Keratinocyte (primary cell): ENCODE data around the gene ABHD2. TPM values are rescaled to one million over a fixed set of nuclear protein-coding genes. Genes with fewer than 3 reads are reported as not detected.

Experiments
- DNase-seq: peaks from one replicate; pipeline ENCODE4 v3.0.0-alpha.2; 2011; ENCODE audit warnings: low read depth, missing footprints, low spot score
- FAIRE-seq: peaks from 2 replicates; lab custom pipeline; 2011; peaks lifted over from hg19 to GRCh38; lab: Jason Lieb, UNC
- H2AFZ ChIP-seq: 2 replicates; pipeline ENCODE4 v1.6.0; 2012; ENCODE audit warnings: low read length, control low read depth, inconsistent platforms; ENCODE audit not compliant: control insufficient read depth
- H3K27ac ChIP-seq: 2 replicates; pipeline ENCODE4 v1.5.1; 2011; ENCODE audit warnings: low read length; ENCODE audit not compliant: control insufficient read depth, insufficient read depth
- H3K27me3 ChIP-seq: 3 replicates; pipeline ENCODE4 v1.6.0; 2011; ENCODE audit warnings: low read length; ENCODE audit not compliant: control insufficient read depth, insufficient read depth; ENCODE audit errors: extremely low read depth
- H3K36me3 ChIP-seq, 2 experiments: 2 replicates in 1 of 2; 3 replicates in 1 of 2; pipeline ENCODE4 v1.5.1; 2011; ENCODE audit warnings: low read length in 2 of 2, mild to moderate bottlenecking in 1 of 2; ENCODE audit not compliant: control insufficient read depth in 2 of 2, insufficient read depth in 2 of 2; ENCODE audit errors: extremely low read depth in 1 of 2
- H3K4me1 ChIP-seq: 3 replicates; pipeline ENCODE4 v1.5.1; 2011; ENCODE audit warnings: low read length; ENCODE audit not compliant: control insufficient read depth, insufficient read depth; ENCODE audit errors: extremely low read depth
- H3K4me2 ChIP-seq: 3 replicates; pipeline ENCODE4 v1.6.0; 2011; ENCODE audit warnings: low read depth, low read length; ENCODE audit not compliant: control insufficient read depth, insufficient read depth; ENCODE audit errors: extremely low read depth
- H3K4me3 ChIP-seq, 3 experiments: fragments of 200-600 bp in 1 of 3; sonication (generic) in 1 of 3; 2 replicates in 2 of 3; 3 replicates in 1 of 3; pipeline ENCODE4 v1.5.1; 2011 to 2016; ENCODE audit warnings: low read length in 3 of 3, mild to moderate bottlenecking in 3 of 3, control low read depth in 2 of 3, inconsistent platforms in 1 of 3, low read depth in 1 of 3, mixed read lengths in 1 of 3, mixed run types in 1 of 3, moderate library complexity in 1 of 3; ENCODE audit not compliant: control insufficient read depth in 2 of 3, insufficient read depth in 2 of 3; ENCODE audit errors: extremely low read depth in 1 of 3
- H3K79me2 ChIP-seq: 2 replicates; pipeline ENCODE4 v1.6.0; 2012; ENCODE audit warnings: low read length; ENCODE audit not compliant: control insufficient read depth, insufficient read depth
- H3K9ac ChIP-seq: 3 replicates; pipeline ENCODE4 v1.6.0; 2011; ENCODE audit warnings: low read length; ENCODE audit not compliant: control insufficient read depth, insufficient read depth; ENCODE audit errors: extremely low read depth
- H3K9me1 ChIP-seq: 3 replicates; pipeline ENCODE4 v1.6.0; 2011; ENCODE audit warnings: low read length; ENCODE audit not compliant: control insufficient read depth, insufficient read depth; ENCODE audit errors: extremely low read depth
- H3K9me3 ChIP-seq: 2 replicates; pipeline ENCODE4 v1.5.1; 2012; ENCODE audit warnings: low read depth, low read length; ENCODE audit not compliant: control insufficient read depth
- H4K20me1 ChIP-seq: 3 replicates; pipeline ENCODE4 v1.6.0; 2011; ENCODE audit warnings: low read length; ENCODE audit not compliant: control insufficient read depth, insufficient read depth; ENCODE audit errors: extremely low read depth
- EZH2 ChIP-seq: IDR thresholded peaks from one replicate; pipeline ENCODE4 v1.6.1; 2012; ENCODE audit warnings: inconsistent platforms, mild to moderate bottlenecking, low read length, moderate library complexity
- dilution Hi-C: fragments of 300-500 bp; cut with MboI; formaldehyde crosslinking; loops from one replicate; pipeline ENCODE4 v1.7.0; 2020; ENCODE audit warnings: low sequenced_read_pairs; ENCODE audit not compliant: extremely low pct_ligation_motif_present
- polyA plus RNA-seq, 5 experiments: library from polyadenylated mRNA; depleted of rRNA in 3 of 5; stranded (reverse) in 3 of 5; stranded (forward) in 1 of 5; unstranded in 1 of 5; fragments of >200 nt; gene quantifications; 1 replicate in 1 of 5; 2 replicates in 3 of 5; 3 replicates in 1 of 5; pipeline versions ENCODE4 v1.2.1 to v1.2.3, GENCODE V29; 2011 to 2012; ENCODE audit warnings: missing spikeins in 2 of 5, low read depth in 1 of 5, low replicate concordance in 1 of 5
- TF ChIP-seq, protein P1 (sequence below), 3 experiments: IDR thresholded peaks in 1 of 3; conservative IDR thresholded peaks in 1 of 3; optimal IDR thresholded peaks in 1 of 3; 2 replicates in 2 of 3; 3 replicates in 1 of 3; pipeline versions ENCODE3 to v1.5.1; 2011; ENCODE audit warnings: low read length in 3 of 3, mild to moderate bottlenecking in 3 of 3, moderate library complexity in 2 of 3, control low read depth in 1 of 3, inconsistent platforms in 1 of 3; ENCODE audit not compliant: insufficient read depth in 2 of 3; ENCODE audit errors: extremely low read depth in 1 of 3

ABHD2 gene
- polyA plus RNA-seq, 1 donor (not counting 4 experiments of a cell fraction or from before 2014, with no cell fraction given) = 22.8 TPM

DNA sequence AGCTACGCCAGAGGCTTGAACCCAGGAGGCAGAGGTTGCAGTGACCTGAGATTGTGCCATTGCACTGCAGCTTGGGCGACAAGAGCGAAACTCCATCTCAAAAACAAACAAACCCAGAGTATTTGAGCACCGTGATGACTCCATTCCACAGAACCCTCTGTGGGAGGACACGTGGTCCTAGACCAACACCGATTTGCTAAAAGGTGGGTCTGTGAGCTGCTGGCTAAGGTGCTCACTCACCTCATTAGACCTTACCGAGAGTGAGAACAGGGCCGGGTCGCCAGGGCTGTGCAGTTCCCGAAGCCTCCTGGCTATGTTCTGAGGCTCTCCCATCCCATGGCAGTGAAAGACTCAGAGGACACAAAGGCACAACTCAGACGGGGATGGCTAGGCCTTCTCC is 17.9 kb downstream of the ABHD2 start:
- no peak overlapping the region for H3K4me2 ChIP-seq
- FAIRE-seq (no peak), DNase-seq (no peak)
- no peak overlapping the region for H3K4me3 ChIP-seq
- no peaks in the 10 kb centered on the region for H3K9me1 ChIP-seq
- no peak overlapping the region for H3K9ac ChIP-seq
- no peak for TF ChIP-seq EZH2
- TF ChIP-seq, protein P1, sequence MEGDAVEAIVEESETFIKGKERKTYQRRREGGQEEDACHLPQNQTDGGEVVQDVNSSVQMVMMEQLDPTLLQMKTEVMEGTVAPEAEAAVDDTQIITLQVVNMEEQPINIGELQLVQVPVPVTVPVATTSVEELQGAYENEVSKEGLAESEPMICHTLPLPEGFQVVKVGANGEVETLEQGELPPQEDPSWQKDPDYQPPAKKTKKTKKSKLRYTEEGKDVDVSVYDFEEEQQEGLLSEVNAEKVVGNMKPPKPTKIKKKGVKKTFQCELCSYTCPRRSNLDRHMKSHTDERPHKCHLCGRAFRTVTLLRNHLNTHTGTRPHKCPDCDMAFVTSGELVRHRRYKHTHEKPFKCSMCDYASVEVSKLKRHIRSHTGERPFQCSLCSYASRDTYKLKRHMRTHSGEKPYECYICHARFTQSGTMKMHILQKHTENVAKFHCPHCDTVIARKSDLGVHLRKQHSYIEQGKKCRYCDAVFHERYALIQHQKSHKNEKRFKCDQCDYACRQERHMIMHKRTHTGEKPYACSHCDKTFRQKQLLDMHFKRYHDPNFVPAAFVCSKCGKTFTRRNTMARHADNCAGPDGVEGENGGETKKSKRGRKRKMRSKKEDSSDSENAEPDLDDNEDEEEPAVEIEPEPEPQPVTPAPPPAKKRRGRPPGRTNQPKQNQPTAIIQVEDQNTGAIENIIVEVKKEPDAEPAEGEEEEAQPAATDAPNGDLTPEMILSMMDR (optimal IDR thresholded peaks at IDR 0.05 in 1 of 3, IDR thresholded peaks at IDR 0.05 in 1 of 3, conservative IDR thresholded peaks at IDR 0.05 in 1 of 3; ENCODE audit: extremely low read depth in 1 of 3, insufficient read depth in 2 of 3, low read length in 3 of 3) = no peak
- H3K27ac ChIP-seq = no peak overlapping the region
- no peaks in the 10 kb centered on the region for H4K20me1 ChIP-seq
- peaks cover 7% of the 10 kb centered on the region for H3K79me2 ChIP-seq
- dilution Hi-C loops = no loop called here
- peaks cover 0 to 3% of the 10 kb centered on the region in 2 experiments for H3K36me3 ChIP-seq
- no peak overlapping the region for H2AFZ ChIP-seq
- H3K4me1 ChIP-seq = peaks cover 33% of the 10 kb centered on the region
- no peaks in the 10 kb centered on the region for H3K27me3 ChIP-seq
- H3K9me3 ChIP-seq = no peaks in the 10 kb centered on the region

DNA sequence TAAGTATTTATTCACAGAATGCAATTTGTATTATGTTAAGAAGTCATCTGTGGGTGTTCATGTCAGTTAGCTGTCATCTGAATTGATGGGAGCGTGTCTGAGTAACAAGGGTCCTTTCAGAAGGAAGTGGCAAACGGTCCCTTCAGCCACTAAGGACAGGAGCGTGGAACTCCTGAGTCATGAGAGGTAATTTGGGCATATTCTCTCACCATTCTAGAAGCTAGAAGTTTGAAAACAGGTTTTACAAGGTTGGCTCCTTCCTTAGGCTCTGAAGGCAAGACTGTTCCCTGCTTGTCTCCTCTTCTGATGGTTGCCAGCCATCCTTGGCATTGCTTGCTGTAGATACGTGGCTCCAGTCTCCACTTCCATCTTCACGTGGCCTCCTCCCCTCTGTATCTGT is 19.7 kb downstream of the ABHD2 start:
- Histone ChIP-seq H2AFZ (no peak overlapping the region), H3K9me3 (no peaks in the 10 kb centered on the region), H3K9me1 (no peaks in the 10 kb centered on the region), H3K27me3 (no peaks in the 10 kb centered on the region), H3K4me2 (no peak overlapping the region), H3K4me3 (no peak overlapping the region), H3K36me3 (peaks cover 0 to 3% of the 10 kb centered on the region in 2 experiments), H3K27ac (no peak overlapping the region), H3K4me1 (peaks cover 21% of the 10 kb centered on the region), H3K79me2 (peaks cover 6% of the 10 kb centered on the region), H4K20me1 (no peaks in the 10 kb centered on the region), H3K9ac (no peak overlapping the region)
- FAIRE-seq (no peak), DNase-seq (no peak)
- TF ChIP-seq, protein P1 (optimal IDR thresholded peaks at IDR 0.05 in 1 of 3, IDR thresholded peaks at IDR 0.05 in 1 of 3, conservative IDR thresholded peaks at IDR 0.05 in 1 of 3; ENCODE audit: extremely low read depth in 1 of 3, insufficient read depth in 2 of 3, low read length in 3 of 3) = no peak
- TF ChIP-seq EZH2 = no peak
- dilution Hi-C loops = no loop called here
